Stimulated activated CD8-positive, alpha-beta memory T cell treated with anti-CD3 and anti-CD28 coated beads, Interleukin-15, amount 100 ng/mL, for 24 hours (primary cell): Measurements from ENCODE around the gene CAMTA1.

Source experiments
- DNase-seq: peaks from one replicate; pipeline ENCODE4 v3.0.0-alpha.2; 2020; ENCODE audit warnings: low read depth

The CAMTA1 gene

DNA sequence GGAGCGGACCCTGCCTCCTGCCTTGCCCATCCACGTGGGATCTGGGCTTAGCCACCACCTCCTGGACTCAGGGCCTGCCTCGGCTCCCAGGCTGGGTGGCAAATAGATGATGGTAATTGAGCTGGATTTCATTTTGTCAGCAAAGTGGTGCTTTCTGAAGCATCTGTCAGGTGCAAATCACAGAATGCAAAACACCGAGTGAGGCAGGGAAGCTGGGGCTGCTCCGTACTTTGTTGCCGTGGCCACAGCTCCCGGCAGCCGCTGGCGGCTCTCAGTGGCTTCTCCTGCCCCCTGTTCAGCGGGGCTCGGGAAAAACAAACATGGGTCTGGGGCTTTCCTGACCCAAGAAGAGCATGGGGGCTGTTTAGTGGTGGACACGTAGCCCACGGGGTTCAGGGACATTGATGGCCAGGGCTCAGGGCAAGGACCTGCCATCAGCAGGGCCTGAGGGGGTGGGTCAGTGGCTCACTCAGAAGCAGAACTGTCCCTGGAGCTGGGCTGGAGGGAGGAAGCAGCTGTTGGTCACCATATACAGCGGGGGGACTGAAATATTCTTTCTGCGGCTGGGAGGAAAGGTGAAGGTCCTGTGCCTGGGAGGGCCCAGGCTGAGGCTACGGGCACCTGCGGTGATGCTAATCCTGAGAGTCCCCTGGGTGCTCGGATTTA lies 855.8 kb downstream of the CAMTA1 start:
- DNase-seq, result no peak

DNA sequence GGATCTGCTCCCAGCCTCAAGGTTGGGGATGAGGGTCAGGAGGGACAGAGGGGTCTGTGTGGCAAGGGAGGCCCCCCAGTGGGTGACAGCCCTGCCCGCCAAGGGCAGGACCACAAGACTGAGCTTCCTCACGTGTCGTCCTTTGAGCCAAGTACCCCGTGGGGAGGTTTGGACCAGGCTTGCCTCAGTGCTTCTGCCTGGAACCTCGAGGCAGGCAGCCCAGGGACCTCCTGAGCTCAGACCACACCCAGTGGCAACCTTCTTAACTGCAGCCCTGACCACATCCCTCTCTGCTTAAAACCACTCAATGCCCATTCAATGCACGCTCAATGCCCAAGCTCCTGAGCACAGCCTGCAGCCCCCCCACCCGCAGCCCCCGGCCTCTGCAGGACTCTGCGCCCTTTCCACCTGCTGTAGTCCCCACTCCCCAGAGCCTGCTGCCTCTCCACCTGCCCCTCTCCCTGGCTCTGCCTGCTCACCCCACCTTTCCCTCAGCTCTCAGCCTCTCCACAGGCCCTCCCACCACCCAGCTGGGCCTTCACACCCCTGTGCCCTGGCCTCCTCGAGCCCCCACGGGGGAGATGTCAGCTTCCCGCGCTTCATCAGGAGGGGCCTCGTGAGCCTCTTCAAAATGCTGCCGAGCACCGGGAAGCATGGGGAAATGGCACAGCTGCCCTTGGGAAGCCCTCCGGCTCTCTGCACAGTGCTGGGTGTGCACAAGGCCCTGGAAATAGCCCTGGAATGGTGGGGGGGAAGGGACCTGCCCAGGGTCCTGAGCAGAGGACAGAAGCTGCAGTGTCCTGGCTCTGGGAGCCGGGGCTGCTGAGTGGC lies 856.5 kb downstream of the CAMTA1 start:
- DNase-seq, result no peak

DNA sequence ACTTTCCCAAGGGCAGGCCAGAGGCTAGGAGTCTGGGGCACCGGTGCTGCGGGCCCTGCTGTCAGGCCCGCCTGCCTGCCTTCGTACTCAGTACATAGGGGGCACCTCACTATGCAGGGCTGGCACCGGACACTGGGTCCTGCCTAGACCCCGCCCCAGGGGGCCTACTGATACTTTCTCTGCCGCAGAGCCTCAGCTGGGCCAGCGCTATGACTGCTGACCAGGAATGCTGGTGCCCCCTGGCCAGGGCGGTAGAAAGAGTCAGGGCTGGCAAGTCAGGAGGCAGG lies 857.1 kb downstream of the CAMTA1 start:
- no peak for DNase-seq

DNA sequence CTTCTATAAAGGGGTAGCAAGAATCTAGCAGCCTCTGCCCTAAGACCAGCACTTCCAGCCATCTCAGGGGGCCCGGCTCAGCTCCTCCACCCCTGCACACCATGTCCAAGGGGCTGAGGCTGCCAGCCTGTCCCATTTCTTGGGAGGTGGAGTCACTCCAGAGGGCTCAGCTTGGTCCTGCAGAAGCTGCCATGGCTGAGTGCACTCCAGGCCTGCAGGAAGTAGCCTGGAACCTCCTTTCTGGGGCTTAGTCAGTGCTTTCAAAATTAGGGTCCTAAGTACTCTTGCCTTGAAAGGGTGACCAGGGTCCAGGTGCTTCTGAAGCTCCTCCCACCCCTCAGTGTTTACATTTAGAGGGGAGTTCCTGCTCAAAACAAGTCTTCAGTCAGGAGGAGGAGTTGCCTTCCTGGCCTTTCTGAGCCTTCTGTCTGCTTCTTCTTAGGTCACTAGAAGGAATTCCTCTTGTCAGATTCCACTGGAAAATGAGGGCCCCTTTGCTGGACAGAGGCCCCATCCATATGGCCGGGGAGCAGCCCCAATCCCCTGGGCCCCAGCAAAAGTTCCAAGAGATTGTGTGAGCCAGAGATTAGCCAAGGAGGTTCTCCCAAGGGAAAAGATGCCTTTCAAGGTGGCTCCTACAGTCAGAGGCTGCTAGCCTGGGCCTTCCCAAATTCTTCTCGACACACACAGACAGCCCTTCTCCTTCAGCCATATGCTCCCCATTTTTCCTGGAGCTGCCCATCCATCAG lies 857.7 kb downstream of the CAMTA1 start:
- DNase-seq, result no peak

GRCh38 chr1:7643530-7643929 lies 858.3 kb downstream of the CAMTA1 start:
- no peak for DNase-seq

- DNase-seq, result no peak
These were observed 858.8 kb downstream of the CAMTA1 start for GRCh38 chr1:7644086-7644485.

DNA sequence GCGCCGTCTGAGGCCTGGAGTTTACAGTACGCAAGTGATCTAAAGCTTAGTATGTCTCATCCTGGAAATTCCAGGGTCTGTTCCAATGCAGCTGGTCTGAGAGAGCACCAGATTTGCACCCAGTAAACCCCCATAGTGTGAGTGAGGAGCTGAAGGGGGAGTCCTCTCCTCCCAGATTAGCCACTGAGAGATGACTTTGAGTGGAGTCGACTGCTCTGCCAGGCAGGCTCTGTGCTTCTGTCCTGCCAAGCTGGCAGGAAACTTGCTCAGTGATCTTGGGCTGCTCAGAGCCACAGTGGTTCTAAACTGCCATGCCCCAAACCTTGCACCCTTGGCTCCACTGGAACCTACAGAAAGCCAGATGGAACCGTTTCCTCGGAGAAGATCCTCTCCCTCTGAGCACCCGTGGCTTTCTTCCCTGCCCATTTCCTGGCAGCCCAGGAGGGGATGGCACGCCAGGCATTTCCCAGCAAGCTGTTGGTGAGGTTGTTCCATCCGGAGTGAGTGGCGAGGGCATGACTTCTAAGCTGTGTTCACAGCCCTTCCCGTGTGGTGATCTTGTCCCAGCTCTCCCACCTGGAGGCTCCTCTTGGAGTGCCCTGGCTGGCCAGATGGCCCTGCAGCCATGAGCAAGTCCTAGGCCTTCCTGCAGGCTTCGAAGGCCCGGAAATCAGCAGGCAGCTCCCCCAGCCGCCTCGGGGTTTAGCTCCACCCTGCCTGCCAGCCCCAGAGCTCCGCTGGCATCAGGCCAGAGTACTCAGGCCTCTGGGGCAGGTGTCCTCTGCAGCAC lies 859.9 kb downstream of the CAMTA1 start:
- no peak for DNase-seq

DNA sequence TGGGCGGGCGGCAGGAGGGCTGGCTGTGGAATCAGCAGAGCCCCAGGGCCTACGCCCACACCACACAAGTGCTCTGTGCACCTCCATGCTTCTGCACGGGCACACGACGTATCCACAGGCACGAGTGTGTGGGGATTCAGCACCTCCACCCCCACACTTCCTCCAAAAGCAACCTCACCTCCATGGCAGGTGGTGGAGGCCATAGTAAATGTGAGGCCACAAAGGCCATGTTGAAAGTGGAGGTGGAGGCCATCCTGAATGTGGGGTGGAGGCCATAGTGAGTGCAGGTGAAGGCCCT lies 860.4 kb downstream of the CAMTA1 start:
- DNase-seq, result no peak

- DNase-seq, result no peak
These were observed 860.9 kb downstream of the CAMTA1 start for GRCh38 chr1:7646164-7646563.

DNA sequence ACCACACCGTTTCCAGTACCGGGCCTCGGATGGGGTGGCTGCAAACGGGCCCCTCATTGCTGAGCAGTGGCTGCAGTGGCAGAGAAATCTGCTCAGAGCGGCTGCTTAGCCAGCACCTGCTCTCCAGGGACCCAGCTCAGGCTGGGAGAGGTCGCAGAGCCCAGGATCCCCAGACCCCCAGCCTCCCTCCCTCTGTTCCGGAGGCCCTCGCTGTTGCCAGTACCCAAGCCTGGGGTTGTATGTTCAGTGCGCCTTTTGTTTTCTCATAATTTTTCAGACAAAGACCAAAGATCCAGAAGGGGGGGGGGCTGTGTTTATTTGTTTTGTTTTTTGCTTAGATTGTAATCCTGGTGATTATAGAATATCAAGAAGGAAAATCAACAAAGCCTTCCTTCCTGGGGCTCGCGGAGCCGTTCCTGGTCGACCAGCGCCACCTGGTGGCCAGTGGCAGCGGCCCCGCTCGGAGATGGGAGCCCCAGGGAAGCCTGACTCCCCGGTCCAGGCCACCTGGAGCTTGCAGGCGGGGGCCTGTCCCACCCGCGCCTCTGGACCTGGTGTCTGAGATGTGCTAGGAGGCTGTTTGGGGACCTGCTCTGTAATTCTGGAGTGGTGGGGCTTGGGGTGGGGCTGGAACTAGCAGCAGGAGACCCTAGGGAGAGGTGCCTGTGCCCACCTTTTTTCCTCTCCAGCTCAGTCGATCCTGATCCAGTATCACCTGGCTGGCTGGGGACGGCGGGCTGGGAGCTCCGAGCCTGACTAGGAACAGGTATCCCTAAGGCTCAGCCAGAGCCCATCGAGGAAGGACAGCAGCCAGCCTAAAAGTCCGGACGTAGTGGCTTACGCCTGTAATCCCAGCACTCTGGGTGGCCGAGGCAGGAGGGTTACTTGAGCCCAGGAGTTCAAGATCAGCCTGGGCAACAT lies 862.0 kb downstream of the CAMTA1 start:
- peak; percentile 66 for DNase-seq

DNA sequence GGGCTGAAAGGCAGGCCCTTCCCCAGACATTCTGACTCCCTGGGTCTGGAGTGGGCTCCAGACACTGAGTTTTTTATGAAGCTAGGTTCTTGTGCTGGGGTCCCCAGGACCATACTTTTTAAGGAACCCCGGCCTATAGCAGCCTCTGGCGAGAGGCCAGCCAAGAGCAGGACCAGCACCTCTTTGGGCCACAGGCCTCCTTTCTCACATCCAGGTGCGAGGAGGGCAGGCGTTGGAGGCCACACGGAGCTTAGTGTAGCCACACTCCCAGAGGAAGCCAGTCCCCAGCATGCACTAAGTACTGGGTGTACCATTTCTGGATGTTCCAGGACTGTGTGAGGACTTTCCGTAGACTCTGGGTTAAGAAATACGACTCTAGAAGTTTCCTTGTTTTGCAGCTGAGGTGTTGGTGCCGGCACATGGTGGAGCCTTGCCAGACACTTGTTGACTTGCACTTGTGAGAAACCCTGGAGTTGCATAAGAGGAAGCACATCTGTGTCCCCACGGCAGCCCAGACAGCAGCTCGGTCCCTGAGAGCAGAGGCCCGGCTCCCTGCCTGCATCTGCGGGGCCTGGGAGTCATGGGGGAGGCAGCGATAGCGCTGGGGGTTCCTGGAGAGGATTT lies 863.6 kb downstream of the CAMTA1 start:
- DNase-seq, result no peak

DNA sequence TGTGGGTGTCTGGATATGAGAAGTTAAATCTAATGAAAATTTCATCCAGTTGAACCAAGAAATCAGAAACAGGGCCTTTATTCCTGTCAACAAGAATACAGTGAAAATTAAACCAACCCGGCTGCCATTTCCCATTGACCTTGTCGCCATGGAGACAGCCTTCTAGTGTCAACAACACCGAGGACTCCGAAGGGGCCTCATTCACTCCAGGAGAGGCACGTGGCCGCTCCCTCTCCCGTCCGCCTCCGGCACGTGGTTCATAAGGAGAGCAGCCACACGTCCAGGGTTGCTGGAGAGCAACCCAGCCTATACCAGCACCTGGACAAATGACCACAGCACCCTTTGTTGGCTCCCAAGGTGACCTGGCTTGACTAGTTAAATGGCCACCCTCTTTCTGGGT lies 865.5 kb downstream of the CAMTA1 start:
- no peak for DNase-seq

- DNase-seq, result no peak
These were observed 865.9 kb downstream of the CAMTA1 start for GRCh38 chr1:7651203-7651602.

GRCh38 chr1:7652061-7652460 lies 866.8 kb downstream of the CAMTA1 start:
- no peak for DNase-seq

DNA sequence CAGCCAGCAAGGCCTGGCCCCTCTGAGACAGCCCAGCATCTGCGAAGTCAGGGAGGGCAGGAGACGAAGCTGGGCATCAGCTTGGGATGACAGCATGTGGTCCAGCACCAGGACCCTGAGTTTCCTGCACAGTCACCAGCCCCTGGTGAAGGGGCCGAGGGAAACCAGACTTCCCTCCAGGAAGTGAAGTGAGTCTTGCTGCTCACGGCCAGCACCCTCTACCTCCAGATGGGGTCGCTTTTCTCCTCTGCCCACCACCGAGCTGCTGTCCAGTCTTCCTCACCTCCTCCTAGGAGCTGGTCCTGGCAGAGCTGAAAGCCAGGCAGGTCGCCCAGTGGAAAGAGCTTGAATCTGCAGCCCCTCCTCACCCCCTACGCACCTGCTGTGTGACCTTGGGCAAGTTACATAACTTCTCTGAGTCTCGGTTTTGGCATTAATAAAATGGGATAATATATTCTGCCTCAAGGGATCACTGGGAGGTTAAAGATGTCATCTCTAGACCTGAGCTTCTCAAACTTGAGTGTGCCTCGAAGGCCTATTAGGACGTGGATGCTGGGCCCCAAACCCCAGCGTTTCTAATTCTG lies 867.4 kb downstream of the CAMTA1 start:
- no peak for DNase-seq

DNA sequence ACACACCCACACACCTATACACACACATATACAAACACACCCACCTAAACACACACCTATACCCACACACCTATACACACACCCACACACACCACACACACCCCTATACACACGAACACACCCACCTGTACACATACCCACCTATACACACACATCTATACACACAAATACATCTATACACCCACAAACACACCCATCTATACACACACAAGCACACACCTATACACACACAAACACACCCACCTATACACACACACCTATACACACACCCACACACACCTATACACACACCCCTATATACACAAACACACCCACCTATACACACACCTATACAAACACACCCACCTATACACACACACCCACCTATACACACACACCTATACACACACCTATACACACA lies 869.5 kb downstream of the CAMTA1 start:
- DNase-seq, result no peak

DNA sequence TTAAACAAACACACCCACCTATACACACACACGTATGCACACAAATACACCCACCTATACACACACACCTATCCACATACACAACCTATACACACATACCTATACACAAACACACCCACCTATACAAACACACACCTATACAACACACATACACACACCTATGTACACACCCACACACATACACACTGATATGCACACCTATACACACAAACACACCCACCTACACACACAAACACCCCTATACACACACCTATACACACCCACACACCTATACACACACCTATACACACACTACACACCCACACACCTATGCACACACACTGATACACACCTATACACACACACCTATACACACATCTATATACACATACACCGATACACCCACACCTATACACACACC lies 870.1 kb downstream of the CAMTA1 start:
- DNase-seq, result no peak

DNA sequence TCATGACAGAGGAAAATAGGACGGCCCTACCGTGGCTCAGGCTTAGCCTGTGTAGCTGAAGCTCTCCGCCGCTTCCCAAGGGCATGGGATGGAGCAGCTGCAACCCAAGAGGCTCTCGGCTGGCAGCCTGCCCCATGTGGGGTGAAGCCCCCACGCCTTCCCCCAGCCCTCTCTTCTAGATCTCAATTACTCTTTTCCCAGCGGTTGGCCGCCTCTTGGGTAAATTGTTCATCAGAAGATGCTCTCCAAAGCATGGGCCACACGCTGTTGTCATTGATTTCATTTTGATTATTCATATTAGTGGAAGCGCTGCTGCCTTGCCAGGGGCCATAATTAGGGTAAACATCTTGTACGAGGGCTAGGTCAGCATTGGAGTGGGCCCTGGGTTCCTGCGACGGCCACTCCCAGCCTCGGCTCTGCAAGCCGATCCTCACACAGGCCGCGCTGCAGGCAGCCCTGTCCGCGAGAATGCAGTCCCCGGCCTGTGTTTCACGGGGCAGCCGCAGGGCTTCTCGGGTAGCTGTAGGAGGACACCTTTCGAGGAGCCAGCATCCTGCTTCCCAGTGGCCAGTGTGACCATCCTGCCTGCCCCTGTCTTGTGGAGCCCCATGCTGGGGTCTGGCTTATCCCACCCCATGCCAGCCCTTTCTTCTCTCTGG lies 871.4 kb downstream of the CAMTA1 start:
- DNase-seq, result no peak

GRCh38 chr1:7657287-7658016 lies 872.2 kb downstream of the CAMTA1 start:
- no peak for DNase-seq
